Spleen (tissue), 7 donors: Measurements from ENCODE around the gene HCRTR2.

ENCODE experiments used
- CTCF ChIP-seq, 11 experiments: fragments of 200-600 bp in 7 of 11; fragments of 450-650 bp in 4 of 11; sonication (generic) in 4 of 11; IDR thresholded peaks in 8 of 11; conservative IDR thresholded peaks in 3 of 11; 1 replicate in 7 of 11; 2 replicates in 4 of 11; pipeline versions ENCODE4 v1.4.0 to v1.8.0; 2016 to 2021; ENCODE audit warnings: antibody characterized with exemption in 11 of 11, inconsistent platforms in 4 of 11, mild to moderate bottlenecking in 1 of 11
- POLR2A ChIP-seq, 3 donors: fragments of 450-650 bp; IDR thresholded peaks; one replicate each; pipeline ENCODE4 v1.5.1; 2017; ENCODE audit warnings: antibody characterized with exemption in 3 of 3, mild to moderate bottlenecking in 1 of 3
- POLR2AphosphoS5 ChIP-seq, 3 donors: sonication (generic); formaldehyde crosslinking; IDR thresholded peaks; one replicate each; pipeline ENCODE4 v1.5.1; 2017; ENCODE audit warnings: antibody characterized with exemption in 3 of 3
- donor health status: DM: no; HTN: no; CAD: no; lungs with moderate emphysema.
- donor health status: DM: no; HTN: no; CAD: no.
- donor health status: DM: no; HTN: no; CAD: no.

DNA sequence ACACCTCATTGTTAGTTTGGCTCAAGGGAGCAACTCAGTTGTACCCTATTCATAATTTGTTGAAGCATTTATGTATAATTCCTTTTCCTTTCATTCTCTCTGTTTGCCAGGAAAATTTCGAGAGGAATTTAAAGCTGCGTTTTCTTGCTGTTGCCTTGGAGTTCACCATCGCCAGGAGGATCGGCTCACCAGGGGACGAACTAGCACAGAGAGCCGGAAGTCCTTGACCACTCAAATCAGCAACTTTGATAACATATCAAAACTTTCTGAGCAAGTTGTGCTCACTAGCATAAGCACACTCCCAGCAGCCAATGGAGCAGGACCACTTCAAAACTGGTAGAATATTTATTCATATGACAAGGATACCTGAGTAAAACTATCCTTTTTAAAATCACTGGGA, 107.8 kb downstream of the HCRTR2 start:
- TF ChIP-seq POLR2A (IDR thresholded peaks at IDR 0.05): no peak
- no peak for TF ChIP-seq CTCF (IDR thresholded peaks at IDR 0.05 in 8 of 11, conservative IDR thresholded peaks at IDR 0.05 in 3 of 11)
- no peak for TF ChIP-seq POLR2AphosphoS5 (IDR thresholded peaks at IDR 0.05)
